ENCODE measurements around the gene ZNF33B.

Gene ZNF33B

DNA sequence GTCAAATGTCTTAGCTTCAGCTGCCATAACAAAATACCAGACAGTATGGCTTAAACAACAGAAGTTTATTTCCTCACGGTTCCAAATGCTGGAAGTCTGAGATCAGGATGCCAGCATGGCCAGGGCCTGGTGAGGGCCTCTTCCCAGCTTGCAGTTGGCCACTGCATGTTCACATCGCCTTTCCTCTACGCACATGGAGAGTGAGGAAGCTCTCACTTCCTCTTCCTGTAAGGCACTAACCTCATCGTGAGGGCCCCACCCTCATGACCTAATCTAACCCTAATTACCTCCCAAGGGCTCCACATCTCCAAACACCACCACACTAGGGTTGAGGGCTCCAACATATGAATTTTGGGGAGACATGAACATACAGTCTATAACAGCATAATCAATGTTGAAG is 14.4 kb downstream of the ZNF33B start:
- Histone ChIP-seq H3K9me3 (ENCODE audit: control insufficient read depth, low read length) (no peaks in the 10 kb centered on the region), H3K27ac (ENCODE audit: insufficient read depth, low read depth, low read length, poor library complexity, severe bottlenecking) (no peak overlapping the region), H3K36me3 (ENCODE audit: control insufficient read depth, insufficient read depth, low read length) (peaks cover 4% of the 10 kb centered on the region), H3K4me1 (ENCODE audit: control insufficient read depth, insufficient read depth, low read length) (no peaks in the 10 kb centered on the region), H3K27me3 (ENCODE audit: control insufficient read depth, insufficient read depth, low read length, poor library complexity, severe bottlenecking) (no peaks in the 10 kb centered on the region), H3K4me3 (ENCODE audit: insufficient read depth, low read depth, low read length) (no peak overlapping the region)
- 90 to 95% methylated on average over 4 of the region's 4 CpGs for WGBS, 2 experiments

GRCh38 chr10:42618424-42618823 is 19.9 kb downstream of the ZNF33B start:
- WGBS, 2 experiments, result 95 to 98% methylated on average over 3 to 4 of the region's 4 CpGs
- H3K27me3 ChIP-seq (ENCODE audit: control insufficient read depth, insufficient read depth, low read length, poor library complexity, severe bottlenecking), result no peaks in the 10 kb centered on the region

DNA sequence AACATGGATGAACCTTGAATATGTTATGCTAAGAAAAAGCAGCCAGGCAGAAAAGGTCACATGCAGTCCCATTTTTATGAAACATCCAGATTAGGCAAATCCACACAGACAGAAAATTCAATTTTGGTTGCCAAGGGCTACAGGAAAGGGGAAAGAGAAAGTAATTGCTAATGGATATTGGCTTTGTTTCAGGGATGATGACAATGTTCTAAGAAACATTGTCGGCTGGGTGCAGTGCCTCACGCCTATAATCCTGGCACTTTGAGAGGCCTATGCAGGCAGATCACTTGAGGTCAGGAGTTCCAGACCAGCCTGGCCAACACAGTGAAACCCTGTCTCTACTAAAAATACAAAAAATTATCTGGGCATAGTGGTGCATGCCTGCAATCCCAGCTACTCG is 23.0 kb downstream of the ZNF33B start:
- WGBS, 2 experiments, result 88 to 96% methylated on average over 3 of the region's 3 CpGs
- Histone ChIP-seq H3K4me1 (ENCODE audit: control insufficient read depth, insufficient read depth, low read length) (no peaks in the 10 kb centered on the region), H3K9me3 (ENCODE audit: control insufficient read depth, low read length) (no peaks in the 10 kb centered on the region), H3K27ac (ENCODE audit: insufficient read depth, low read depth, low read length, poor library complexity, severe bottlenecking) (no peak overlapping the region), H3K36me3 (ENCODE audit: control insufficient read depth, insufficient read depth, low read length) (peaks cover 6% of the 10 kb centered on the region), H3K4me3 (ENCODE audit: insufficient read depth, low read depth, low read length) (no peak overlapping the region), H3K27me3 (ENCODE audit: control insufficient read depth, insufficient read depth, low read length, poor library complexity, severe bottlenecking) (no peaks in the 10 kb centered on the region)

More at GRCh38 chr10:42618424-42618823, 19.9 kb downstream of the ZNF33B start:
- Histone ChIP-seq H3K4me3 (ENCODE audit: insufficient read depth, low read depth, low read length) (no peak overlapping the region), H3K4me1 (ENCODE audit: control insufficient read depth, insufficient read depth, low read length) (no peaks in the 10 kb centered on the region), H3K9me3 (ENCODE audit: control insufficient read depth, low read length) (no peaks in the 10 kb centered on the region), H3K27ac (ENCODE audit: insufficient read depth, low read depth, low read length, poor library complexity, severe bottlenecking) (no peak overlapping the region), H3K36me3 (ENCODE audit: control insufficient read depth, insufficient read depth, low read length) (peaks cover 10% of the 10 kb centered on the region)

GRCh38 chr10:42609872-42610271 is 28.5 kb downstream of the ZNF33B start:
- Histone ChIP-seq H3K27me3 (ENCODE audit: control insufficient read depth, insufficient read depth, low read length, poor library complexity, severe bottlenecking) (no peaks in the 10 kb centered on the region), H3K36me3 (ENCODE audit: control insufficient read depth, insufficient read depth, low read length) (peaks cover 6% of the 10 kb centered on the region), H3K27ac (ENCODE audit: insufficient read depth, low read depth, low read length, poor library complexity, severe bottlenecking) (no peak overlapping the region), H3K4me1 (ENCODE audit: control insufficient read depth, insufficient read depth, low read length) (no peaks in the 10 kb centered on the region), H3K9me3 (ENCODE audit: control insufficient read depth, low read length) (no peaks in the 10 kb centered on the region), H3K4me3 (ENCODE audit: insufficient read depth, low read depth, low read length) (no peak overlapping the region)
- WGBS, 2 experiments, result 90 to 94% methylated on average over 1 of the region's 1 CpG

- H3K4me1 ChIP-seq (ENCODE audit: control insufficient read depth, insufficient read depth, low read length), result no peaks in the 10 kb centered on the region
- H3K9me3 ChIP-seq (ENCODE audit: control insufficient read depth, low read length), result peaks cover 2% of the 10 kb centered on the region
- H3K27me3 ChIP-seq (ENCODE audit: control insufficient read depth, insufficient read depth, low read length, poor library complexity, severe bottlenecking), result no peaks in the 10 kb centered on the region
- peaks cover 25% of the 10 kb centered on the region for H3K36me3 ChIP-seq (ENCODE audit: control insufficient read depth, insufficient read depth, low read length)
- no peak overlapping the region for H3K4me3 ChIP-seq (ENCODE audit: insufficient read depth, low read depth, low read length)
- 93 to 96% methylated on average over 4 of the region's 4 CpGs for WGBS, 2 experiments
- H3K27ac ChIP-seq (ENCODE audit: insufficient read depth, low read depth, low read length, poor library complexity, severe bottlenecking), result no peak overlapping the region
These were observed 40.0 kb downstream of the ZNF33B start for GRCh38 chr10:42598249-42598873.

DNA sequence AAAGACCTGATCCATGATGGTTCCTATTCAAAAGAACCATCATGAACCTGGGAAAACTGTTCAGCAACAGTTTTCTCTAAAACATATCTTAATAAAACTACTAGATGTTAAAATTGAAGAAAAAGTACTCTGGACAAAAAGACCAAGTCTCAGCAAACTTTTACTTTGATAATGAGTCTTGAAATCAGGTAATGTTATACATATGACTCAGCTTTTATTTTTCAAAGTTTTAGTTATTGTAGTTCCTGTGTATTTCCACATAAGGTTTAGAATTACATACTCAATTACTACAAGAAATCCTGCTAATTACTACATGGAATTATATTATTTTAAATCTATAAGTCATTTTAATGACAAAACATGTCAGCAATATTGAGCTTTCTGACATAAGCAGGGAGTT is 42.2 kb downstream of the ZNF33B start:
- Histone ChIP-seq H3K4me1 (ENCODE audit: control insufficient read depth, insufficient read depth, low read length) (no peaks in the 10 kb centered on the region), H3K9me3 (ENCODE audit: control insufficient read depth, low read length) (peaks cover 2% of the 10 kb centered on the region), H3K36me3 (ENCODE audit: control insufficient read depth, insufficient read depth, low read length) (peaks cover 42% of the 10 kb centered on the region), H3K27me3 (ENCODE audit: control insufficient read depth, insufficient read depth, low read length, poor library complexity, severe bottlenecking) (no peaks in the 10 kb centered on the region), H3K27ac (ENCODE audit: insufficient read depth, low read depth, low read length, poor library complexity, severe bottlenecking) (no peak overlapping the region), H3K4me3 (ENCODE audit: insufficient read depth, low read depth, low read length) (no peak overlapping the region)

DNA sequence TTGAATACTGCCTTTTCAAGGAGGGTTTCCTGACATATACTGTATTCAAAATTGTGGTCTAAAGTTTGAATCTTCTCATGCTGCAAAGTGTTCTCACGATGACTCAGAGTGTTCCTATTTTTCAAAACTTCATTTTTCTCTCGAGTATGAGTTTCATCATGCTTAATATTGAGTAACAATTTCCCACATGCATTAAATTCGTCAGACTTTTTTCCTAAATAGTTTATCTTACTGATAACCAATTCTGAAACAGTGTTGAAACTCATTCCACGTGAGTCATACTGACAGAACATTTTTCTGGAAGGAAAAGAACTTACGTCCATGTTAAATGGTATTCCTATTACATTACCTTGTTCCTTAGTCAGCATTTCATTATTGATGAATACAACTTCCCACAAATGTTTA is 44.1 kb downstream of the ZNF33B start:
- Histone ChIP-seq H3K4me3 (ENCODE audit: insufficient read depth, low read depth, low read length) (no peak overlapping the region), H3K27ac (ENCODE audit: insufficient read depth, low read depth, low read length, poor library complexity, severe bottlenecking) (no peak overlapping the region), H3K4me1 (ENCODE audit: control insufficient read depth, insufficient read depth, low read length) (no peaks in the 10 kb centered on the region), H3K27me3 (ENCODE audit: control insufficient read depth, insufficient read depth, low read length, poor library complexity, severe bottlenecking) (no peaks in the 10 kb centered on the region), H3K36me3 (ENCODE audit: control insufficient read depth, insufficient read depth, low read length) (peaks cover 40% of the 10 kb centered on the region), H3K9me3 (ENCODE audit: control insufficient read depth, low read length) (peaks cover 4% of the 10 kb centered on the region)
- 81 to 87% methylated on average over 5 of the region's 5 CpGs for WGBS, 2 experiments

- peaks cover 4% of the 10 kb centered on the region for H3K9me3 ChIP-seq (ENCODE audit: control insufficient read depth, low read length)
- H3K4me1 ChIP-seq (ENCODE audit: control insufficient read depth, insufficient read depth, low read length), result no peaks in the 10 kb centered on the region
- H3K27me3 ChIP-seq (ENCODE audit: control insufficient read depth, insufficient read depth, low read length, poor library complexity, severe bottlenecking), result no peaks in the 10 kb centered on the region
- H3K27ac ChIP-seq (ENCODE audit: insufficient read depth, low read depth, low read length, poor library complexity, severe bottlenecking), result no peak overlapping the region
- H3K36me3 ChIP-seq (ENCODE audit: control insufficient read depth, insufficient read depth, low read length), result peaks cover 46% of the 10 kb centered on the region
- no peak overlapping the region for H3K4me3 ChIP-seq (ENCODE audit: insufficient read depth, low read depth, low read length)
- 80% methylated on average over 1 of the region's 1 CpG; no CpG with 5 or more reads in 1 of the 2 experiments for WGBS, 2 experiments
These were observed 45.1 kb downstream of the ZNF33B start for GRCh38 chr10:42593284-42593683.

- H3K36me3 ChIP-seq (ENCODE audit: control insufficient read depth, insufficient read depth, low read length), result peaks cover 7% of the 10 kb centered on the region
- no peak overlapping the region for H3K27ac ChIP-seq (ENCODE audit: insufficient read depth, low read depth, low read length, poor library complexity, severe bottlenecking)
- no peak overlapping the region for H3K4me3 ChIP-seq (ENCODE audit: insufficient read depth, low read depth, low read length)
- 94 to 96% methylated on average over 5 of the region's 5 CpGs for WGBS, 2 experiments
- H3K4me1 ChIP-seq (ENCODE audit: control insufficient read depth, insufficient read depth, low read length), result no peaks in the 10 kb centered on the region
- no peaks in the 10 kb centered on the region for H3K9me3 ChIP-seq (ENCODE audit: control insufficient read depth, low read length)
- no peaks in the 10 kb centered on the region for H3K27me3 ChIP-seq (ENCODE audit: control insufficient read depth, insufficient read depth, low read length, poor library complexity, severe bottlenecking)
These were observed 54.5 kb downstream of the ZNF33B start for GRCh38 chr10:42583828-42584227.

DNA sequence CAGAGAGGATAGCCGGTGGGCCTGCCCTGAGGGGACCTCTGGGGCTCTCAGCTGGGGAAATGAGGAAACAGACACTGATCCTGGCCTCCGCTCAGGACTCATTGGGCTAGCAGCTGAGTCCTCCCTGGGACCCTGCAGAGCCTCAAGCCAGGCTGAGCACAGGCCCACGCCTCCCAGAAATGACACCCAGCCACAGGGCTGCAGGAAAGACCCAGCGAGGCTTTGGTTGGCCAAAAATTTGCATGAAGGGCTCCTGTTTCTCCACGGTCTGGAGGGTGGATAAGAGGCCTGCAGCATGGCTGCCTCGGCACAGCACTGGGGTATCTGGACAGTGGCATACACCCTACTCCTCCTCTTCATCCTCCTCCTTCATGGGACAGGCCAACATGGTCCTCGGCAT is 60.4 kb downstream of the ZNF33B start:
- Histone ChIP-seq H3K36me3 (ENCODE audit: control insufficient read depth, insufficient read depth, low read length) (no peaks in the 10 kb centered on the region), H3K4me1 (ENCODE audit: control insufficient read depth, insufficient read depth, low read length) (no peaks in the 10 kb centered on the region), H3K27me3 (ENCODE audit: control insufficient read depth, insufficient read depth, low read length, poor library complexity, severe bottlenecking) (no peaks in the 10 kb centered on the region), H3K4me3 (ENCODE audit: insufficient read depth, low read depth, low read length) (no peak overlapping the region), H3K27ac (ENCODE audit: insufficient read depth, low read depth, low read length, poor library complexity, severe bottlenecking) (no peak overlapping the region), H3K9me3 (ENCODE audit: control insufficient read depth, low read length) (no peaks in the 10 kb centered on the region)
- WGBS, 2 experiments, result 79 to 80% methylated on average over 7 of the region's 7 CpGs

DNA sequence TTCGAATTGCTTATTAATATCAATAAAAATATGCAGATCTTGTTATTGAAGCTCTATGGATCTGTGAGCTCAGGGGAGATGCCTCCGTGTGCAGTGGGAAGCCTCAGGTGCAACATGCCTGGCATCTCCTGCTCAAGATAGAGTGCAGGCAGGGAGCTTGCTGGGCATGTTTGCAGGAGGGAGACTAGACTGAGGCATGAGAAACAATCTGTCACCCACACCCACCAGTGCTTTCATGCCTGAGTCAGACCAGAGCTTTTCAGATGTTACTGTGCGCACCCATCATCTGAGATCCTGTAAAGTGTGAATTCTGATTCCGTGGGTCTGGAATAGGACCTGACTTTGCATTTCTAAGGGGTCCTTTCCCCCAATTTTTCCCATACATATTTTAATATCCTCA is 62.0 kb downstream of the ZNF33B start:
- no peaks in the 10 kb centered on the region for H3K36me3 ChIP-seq (ENCODE audit: control insufficient read depth, insufficient read depth, low read length)
- peaks cover under 1% of the 10 kb centered on the region for H3K9me3 ChIP-seq (ENCODE audit: control insufficient read depth, low read length)
- WGBS, 2 experiments, result 90 to 100% methylated on average over 3 of the region's 4 CpGs
- no peaks in the 10 kb centered on the region for H3K4me1 ChIP-seq (ENCODE audit: control insufficient read depth, insufficient read depth, low read length)
- H3K4me3 ChIP-seq (ENCODE audit: insufficient read depth, low read depth, low read length), result no peak overlapping the region
- H3K27me3 ChIP-seq (ENCODE audit: control insufficient read depth, insufficient read depth, low read length, poor library complexity, severe bottlenecking), result no peaks in the 10 kb centered on the region
- no peak overlapping the region for H3K27ac ChIP-seq (ENCODE audit: insufficient read depth, low read depth, low read length, poor library complexity, severe bottlenecking)
